Aorta (tissue), 5 donors: ENCODE measurements around the gene LYPLAL1. TPM values are rescaled to one million over a fixed set of nuclear protein-coding genes. Genes with fewer than 3 reads are reported as not detected.
"Not testable (repeated sequence)": the region's sequence is repeated elsewhere in the genome, so short reads cannot be mapped to it uniquely, and the experiment has no call there.

Experiments
- ATAC-seq: fragments of 200-7000 bp; cut with Tn5 transposase; one replicate; pipeline ENCODE4 v1.9.1; 2022; ENCODE audit warnings: moderate library complexity; ENCODE audit not compliant: low FRiP score
- DNase-seq, 2 donors: peaks; one replicate each; pipeline ENCODE4 v3.0.0-alpha.2; 2020
- H3K27ac ChIP-seq, 2 donors: one replicate each; pipeline ENCODE4 v1.5.1; 2013; ENCODE audit warnings: low read length in 2 of 2, mild to moderate bottlenecking in 2 of 2, moderate library complexity in 2 of 2, control low read depth in 1 of 2, inconsistent platforms in 1 of 2, low read depth in 1 of 2
- H3K27me3 ChIP-seq, 2 donors: one replicate each; pipeline ENCODE4 v1.6.1; 2013; ENCODE audit warnings: control low read depth in 1 of 2, low read length in 1 of 2, mild to moderate bottlenecking in 1 of 2, moderate library complexity in 1 of 2; ENCODE audit not compliant: insufficient read depth in 2 of 2, control insufficient read depth in 1 of 2
- H3K36me3 ChIP-seq, 2 donors: one replicate each; pipeline ENCODE4 v1.6.1; 2013; ENCODE audit warnings: control low read depth in 1 of 2, low read length in 1 of 2, mild to moderate bottlenecking in 1 of 2; ENCODE audit not compliant: insufficient read depth in 2 of 2, control insufficient read depth in 1 of 2
- H3K4me1 ChIP-seq, 2 donors: one replicate each; pipeline ENCODE4 v1.6.1; 2013; ENCODE audit warnings: low read length in 2 of 2, control low read depth in 1 of 2, mild to moderate bottlenecking in 1 of 2, moderate library complexity in 1 of 2; ENCODE audit not compliant: insufficient read depth in 2 of 2, control insufficient read depth in 1 of 2
- H3K4me3 ChIP-seq, 2 donors: one replicate each; pipeline ENCODE4 v1.5.1; 2013; ENCODE audit warnings: low read length in 2 of 2, control low read depth in 1 of 2, mild to moderate bottlenecking in 1 of 2
- H3K9me3 ChIP-seq: one replicate; pipeline ENCODE4 v1.6.1; 2013; ENCODE audit warnings: mild to moderate bottlenecking, low read length; ENCODE audit not compliant: control insufficient read depth
- WGBS, 2 donors: extraction: QIAGEN DNeasy Blood & Tissue Kit; methylation state at CpG; one replicate each; pipeline ENCODE4 v1.1.7; 2013; 5-methylcytosine and 5-hydroxymethylcytosine counted together
- intact Hi-C, 2 donors: fragments of 100-400 bp; cut with DNase I; formaldehyde crosslinking; loops; one replicate each; pipeline versions ENCODE4 v1.14.2 to v1.15.0; 2022
- polyA plus RNA-seq, 2 donors: library from polyadenylated mRNA; stranded (reverse); fragments of 200-250 nt; gene quantifications; one replicate each; pipeline ENCODE4 v1.2.3, GENCODE V29; 2013
- total RNA-seq, 2 donors: library from RNA; stranded (reverse); fragmentation: NEBNext Ultra II Directional; extraction: Animal tissue kit (Norgen Biotek cat#: 25700); gene quantifications; one replicate each; pipeline ENCODE4 v1.2.1, GENCODE V29; 2021
- donor health status: healthy with polysubstance abuse.
- donor health status: Bipolar disorder and iron deficiency.
- donor health status: DM: no; HTN: no; CAD: no.
- donor health status: DM: no; HTN: no; CAD: no.
- donor health status: DM: yes; HTN: yes; CAD: no.

LYPLAL1 gene
- total and polyA plus RNA-seq, 4 donors: 14.9 to 47.0 (median 25.6) TPM

GRCh38 chr1:219185486-219186117, 11.9 kb downstream of the LYPLAL1 start:
- ATAC-seq (no peak), DNase-seq (no peak)
- no peak overlapping the region for H3K4me3 ChIP-seq
- no peaks in the 10 kb centered on the region for H3K9me3 ChIP-seq
- H3K27ac ChIP-seq: peak overlapping the region in 1 of 2 donors; percentile 68
- intact Hi-C loops: loop anchor here (5.0 to 10.0 kb wide), 2 partner anchors 838 to 841 kb away; partner anchors contain the start of gene TGFB2 (in 2 of the 2)
- 94 to 95% methylated on average over 3 of the region's 3 CpGs for WGBS, 2 donors
- no peaks in the 10 kb centered on the region for H3K27me3 ChIP-seq
- H3K36me3 ChIP-seq: peaks cover 0 to 3% of the 10 kb centered on the region in 2 donors
- H3K4me1 ChIP-seq: peaks cover 2 to 3% of the 10 kb centered on the region in 2 donors

GRCh38 chr1:219188331-219188803, 14.7 kb downstream of the LYPLAL1 start:
- H3K27ac ChIP-seq: peak overlapping the region; percentile 90 to 95
- intact Hi-C loops: loop anchor here (5.0 to 10.0 kb wide), 2 partner anchors 841 to 844 kb away; partner anchors contain the start of gene TGFB2 (in 2 of the 2)
- 23 to 24% methylated on average over 3 of the region's 3 CpGs for WGBS, 2 donors

GRCh38 chr1:219189021-219189824, 15.5 kb downstream of the LYPLAL1 start:
- peak overlapping the region in 1 of 2 donors; percentile 18 for H3K4me3 ChIP-seq
- H3K27me3 ChIP-seq: no peaks in the 10 kb centered on the region
- no peak for ATAC-seq
- no peaks in the 10 kb centered on the region for H3K36me3 ChIP-seq
- H3K9me3 ChIP-seq: no peaks in the 10 kb centered on the region
- DNase-seq: no peak
- intact Hi-C loops: loop anchor here (5.0 to 10.0 kb wide), 2 partner anchors 842 to 844 kb away; partner anchors contain the start of gene TGFB2 (in 2 of the 2)
- peaks cover 2 to 3% of the 10 kb centered on the region in 2 donors for H3K4me1 ChIP-seq
- peak overlapping the region; percentile 48 to 96 for H3K27ac ChIP-seq

More at GRCh38 chr1:219188331-219188803, 14.7 kb downstream of the LYPLAL1 start:
- no peaks in the 10 kb centered on the region for H3K27me3 ChIP-seq
- peak overlapping the region; percentile 3 to 41 for H3K4me3 ChIP-seq
- no peak for DNase-seq
- no peaks in the 10 kb centered on the region for H3K9me3 ChIP-seq
- ATAC-seq: no peak
- H3K36me3 ChIP-seq: no peaks in the 10 kb centered on the region
- H3K4me1 ChIP-seq: peaks cover 2 to 3% of the 10 kb centered on the region in 2 donors

DNA sequence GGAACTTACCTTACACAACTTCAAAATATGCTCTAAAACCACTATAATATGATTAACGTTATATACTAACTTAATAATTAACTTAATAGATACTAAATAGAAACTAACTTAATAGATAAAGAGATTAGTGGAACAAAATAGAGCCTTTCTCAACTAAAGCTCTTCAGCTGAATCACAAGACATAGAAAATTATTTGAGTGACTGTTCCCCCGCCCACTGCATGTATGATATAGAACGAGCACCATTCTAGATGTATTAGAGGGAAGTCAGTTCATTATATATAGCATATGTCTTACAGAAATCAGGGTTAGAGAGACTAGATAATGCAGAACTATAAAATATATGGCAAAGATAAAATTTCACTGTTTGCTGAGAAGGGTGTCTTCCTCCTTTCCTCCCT, 16.3 kb downstream of the LYPLAL1 start:
- H3K36me3 ChIP-seq: no peaks in the 10 kb centered on the region
- no peak for ATAC-seq
- no peaks in the 10 kb centered on the region for H3K9me3 ChIP-seq
- H3K4me1 ChIP-seq: peaks cover 2 to 3% of the 10 kb centered on the region in 2 donors
- H3K27me3 ChIP-seq: no peaks in the 10 kb centered on the region
- 80 to 82% methylated on average over 3 of the region's 3 CpGs for WGBS, 2 donors
- intact Hi-C loops: loop anchor here (5.0 to 10.0 kb wide), 2 partner anchors 843 to 845 kb away; partner anchors contain the start of gene TGFB2 (in 2 of the 2)
- no peak overlapping the region for H3K4me3 ChIP-seq
- DNase-seq: no peak
- peak overlapping the region in 1 of 2 donors; percentile 43 for H3K27ac ChIP-seq

DNA sequence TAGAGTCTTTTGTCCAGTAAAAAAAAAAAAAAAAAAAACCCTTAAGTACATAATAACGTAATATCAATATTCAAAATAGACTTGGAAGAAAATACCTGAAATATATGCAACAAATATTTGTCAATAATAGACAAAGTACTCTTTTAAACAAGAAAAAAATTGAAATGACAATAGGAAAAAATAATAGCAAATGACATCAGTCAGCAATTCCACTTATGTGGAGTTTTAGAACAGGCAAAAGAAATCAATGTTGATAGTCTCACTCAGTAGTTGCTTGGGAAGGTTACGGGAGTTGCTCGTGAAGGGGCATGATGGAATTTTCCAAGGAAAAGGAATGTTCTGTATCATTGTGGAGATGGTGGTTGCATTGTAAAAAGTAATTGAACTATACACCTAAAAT, 16.9 kb downstream of the LYPLAL1 start:
- Histone ChIP-seq H3K27me3 (no peaks in the 10 kb centered on the region), H3K27ac (no peak overlapping the region), H3K4me1 (peaks cover 2 to 3% of the 10 kb centered on the region in 2 donors), H3K4me3 (no peak overlapping the region), H3K36me3 (no peaks in the 10 kb centered on the region), H3K9me3 (no peaks in the 10 kb centered on the region)
- intact Hi-C loops: no loop called here
- 89 to 93% methylated on average over 3 of the region's 3 CpGs for WGBS, 2 donors
- DNase-seq (no peak), ATAC-seq (no peak)

DNA sequence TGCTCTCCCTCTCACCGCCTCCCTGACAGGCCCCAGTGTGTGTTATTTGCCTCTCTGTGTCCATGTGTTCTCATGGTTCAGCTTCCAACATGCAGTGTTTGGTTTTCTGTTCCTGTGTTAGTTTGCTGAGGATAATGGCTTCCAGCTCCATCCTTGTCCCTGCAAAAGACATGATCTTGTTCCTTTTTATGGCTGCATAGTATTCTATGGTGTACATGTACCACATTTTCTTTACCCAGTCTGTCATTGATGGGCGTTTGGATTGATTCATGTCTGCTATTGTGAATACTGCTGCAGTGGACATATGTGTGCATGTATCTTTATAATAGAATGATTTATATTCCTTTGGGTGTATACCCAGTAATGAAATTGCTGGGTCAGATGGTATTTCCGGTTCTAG, 22.2 kb downstream of the LYPLAL1 start:
- H3K4me1 ChIP-seq, H3K9me3 ChIP-seq, H3K27me3 ChIP-seq, H3K36me3 ChIP-seq, DNase-seq, ATAC-seq, intact Hi-C loops, H3K27ac ChIP-seq, H3K4me3 ChIP-seq: not testable (repeated sequence)
- 95 to 98% methylated on average over 3 of the region's 3 CpGs for WGBS, 2 donors

GRCh38 chr1:219201656-219202055, 28.0 kb downstream of the LYPLAL1 start:
- WGBS, 2 donors: 94 to 95% methylated on average over 3 of the region's 3 CpGs
- H3K4me3 ChIP-seq: no peak overlapping the region
- no peaks in the 10 kb centered on the region for H3K27me3 ChIP-seq
- H3K9me3 ChIP-seq: no peaks in the 10 kb centered on the region
- DNase-seq (no peak), ATAC-seq (no peak)
- intact Hi-C loops: no loop called here
- no peaks in the 10 kb centered on the region for H3K36me3 ChIP-seq
- no peaks in the 10 kb centered on the region for H3K4me1 ChIP-seq
- no peak overlapping the region for H3K27ac ChIP-seq

- no peak overlapping the region for H3K4me3 ChIP-seq
- no peaks in the 10 kb centered on the region for H3K36me3 ChIP-seq
- H3K4me1 ChIP-seq: no peaks in the 10 kb centered on the region
- no peak for ATAC-seq
- intact Hi-C loops: no loop called here
- H3K9me3 ChIP-seq: no peaks in the 10 kb centered on the region
- no peak overlapping the region for H3K27ac ChIP-seq
- 69 to 76% methylated on average over 2 of the region's 2 CpGs for WGBS, 2 donors
- DNase-seq: no peak
- no peaks in the 10 kb centered on the region for H3K27me3 ChIP-seq
Measured at GRCh38 chr1:219202567-219202966, 28.9 kb downstream of the LYPLAL1 start.
